Measurements from ENCODE around the gene DNAJC24. TPM values are rescaled to one million over a fixed set of nuclear protein-coding genes. Genes with fewer than 3 reads are reported as not detected.

DNAJC24 gene
- total and polyA plus RNA-seq, 9 of the 15 experiments (the other 6 are each of a cell fraction or from before 2014, with no cell fraction given): 12.2 to 31.9 (median 16.9) TPM

DNA sequence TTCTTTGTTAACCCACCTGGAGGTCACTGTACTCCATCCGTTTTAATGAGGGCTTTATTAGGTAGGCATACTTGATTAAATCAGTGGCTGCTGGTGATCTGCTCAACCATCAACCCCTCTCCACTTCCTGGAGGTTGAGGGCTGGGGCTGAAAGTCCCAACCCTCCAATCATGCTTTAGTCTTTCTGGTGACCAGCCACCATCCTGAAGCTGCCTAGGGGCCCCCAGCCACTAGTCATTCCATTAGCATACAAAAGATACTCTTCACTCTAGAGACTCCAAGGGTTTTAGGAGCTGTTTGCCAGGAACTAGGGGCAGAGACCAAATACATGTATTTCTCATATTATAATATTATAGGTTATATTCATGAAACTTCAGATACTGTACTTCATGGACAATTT, 13.5 kb downstream of the DNAJC24 start:
- no peak overlapping the region for H3K4me2 ChIP-seq (ENCODE audit: insufficient read depth, low read length)
- in situ Hi-C loops (cut with MboI): no loop called here
- no peaks in the 10 kb centered on the region for H3K9me3 ChIP-seq (replicated peaks; ENCODE audit: control insufficient read depth, insufficient read depth, low read depth, low read length)
- peaks cover 4% of the 10 kb centered on the region; the same call in 2 of the 3 replicates for H3K36me3 ChIP-seq (ENCODE audit: control insufficient read depth, insufficient read depth, low read length)
- H3K27ac ChIP-seq (ENCODE audit: extremely low read depth, low read depth, low read length): no peak overlapping the region
- H3K27me3 ChIP-seq (ENCODE audit: control insufficient read depth in 2 of 2, insufficient read depth in 2 of 2, low read length in 2 of 2): no peaks in the 10 kb centered on the region
- ChIA-PET CTCF (ENCODE audit: low intra/inter-chr PET ratio) (no interaction called here), POLR2A (no interaction called here)
- H3K4me3 ChIP-seq: no peak overlapping the region
- no peaks in the 10 kb centered on the region for H3K79me2 ChIP-seq (ENCODE audit: control insufficient read depth, insufficient read depth, low read length)
- DNase-seq (ENCODE audit: extremely low read depth in 1 of 4, low spot score in 3 of 4) (no peak), ATAC-seq (no peak), FAIRE-seq (no peak)
- BruUV-seq (replicated peaks): no TSS peak
- intact Hi-C loops (cut with micrococcal nuclease): no loop called here
- no peaks in the 10 kb centered on the region for H3K4me1 ChIP-seq (replicated peaks in 1 of 2; ENCODE audit: control insufficient read depth in 2 of 2, insufficient read depth in 2 of 2, low read length in 2 of 2)
- WGBS (ENCODE audit: insufficient coverage, low coverage, missing lambda C conversion rate): 47% methylated on average over 1 of the region's 1 CpG
- H3K9me1 ChIP-seq (ENCODE audit: control insufficient read depth, insufficient read depth, low read length): no peaks in the 10 kb centered on the region
- H4K20me1 ChIP-seq (replicated peaks; ENCODE audit: control insufficient read depth, insufficient read depth, low read length): no peaks in the 10 kb centered on the region
- H2AFZ ChIP-seq (ENCODE audit: low read depth, low read length): no peak overlapping the region
- H3K9ac ChIP-seq (ENCODE audit: insufficient read depth in 1 of 2, low read depth in 2 of 2, low read length in 2 of 2): no peak overlapping the region
- no peak for TF ChIP-seq ZNF311 (CRISPR knock-in tag; IDR thresholded peaks at IDR 0.05)
- TF ChIP-seq ZNF124 (CRISPR knock-in tag; IDR thresholded peaks at IDR 0.05): no peak
- no peak for TF ChIP-seq SMAD4 (CRISPR knock-in tag; conservative IDR thresholded peaks at IDR 0.05)
- TF ChIP-seq TCF7L2 (IDR thresholded peaks at IDR 0.05; ENCODE audit: low read depth, low read length): no peak
- no peak for TF ChIP-seq ZNF695 (CRISPR knock-in tag; IDR thresholded peaks at IDR 0.05)
- no peak for TF ChIP-seq ESRRA (IDR thresholded peaks at IDR 0.05; ENCODE audit: borderline replicate concordance, low read depth)
- TF ChIP-seq, protein P1, sequence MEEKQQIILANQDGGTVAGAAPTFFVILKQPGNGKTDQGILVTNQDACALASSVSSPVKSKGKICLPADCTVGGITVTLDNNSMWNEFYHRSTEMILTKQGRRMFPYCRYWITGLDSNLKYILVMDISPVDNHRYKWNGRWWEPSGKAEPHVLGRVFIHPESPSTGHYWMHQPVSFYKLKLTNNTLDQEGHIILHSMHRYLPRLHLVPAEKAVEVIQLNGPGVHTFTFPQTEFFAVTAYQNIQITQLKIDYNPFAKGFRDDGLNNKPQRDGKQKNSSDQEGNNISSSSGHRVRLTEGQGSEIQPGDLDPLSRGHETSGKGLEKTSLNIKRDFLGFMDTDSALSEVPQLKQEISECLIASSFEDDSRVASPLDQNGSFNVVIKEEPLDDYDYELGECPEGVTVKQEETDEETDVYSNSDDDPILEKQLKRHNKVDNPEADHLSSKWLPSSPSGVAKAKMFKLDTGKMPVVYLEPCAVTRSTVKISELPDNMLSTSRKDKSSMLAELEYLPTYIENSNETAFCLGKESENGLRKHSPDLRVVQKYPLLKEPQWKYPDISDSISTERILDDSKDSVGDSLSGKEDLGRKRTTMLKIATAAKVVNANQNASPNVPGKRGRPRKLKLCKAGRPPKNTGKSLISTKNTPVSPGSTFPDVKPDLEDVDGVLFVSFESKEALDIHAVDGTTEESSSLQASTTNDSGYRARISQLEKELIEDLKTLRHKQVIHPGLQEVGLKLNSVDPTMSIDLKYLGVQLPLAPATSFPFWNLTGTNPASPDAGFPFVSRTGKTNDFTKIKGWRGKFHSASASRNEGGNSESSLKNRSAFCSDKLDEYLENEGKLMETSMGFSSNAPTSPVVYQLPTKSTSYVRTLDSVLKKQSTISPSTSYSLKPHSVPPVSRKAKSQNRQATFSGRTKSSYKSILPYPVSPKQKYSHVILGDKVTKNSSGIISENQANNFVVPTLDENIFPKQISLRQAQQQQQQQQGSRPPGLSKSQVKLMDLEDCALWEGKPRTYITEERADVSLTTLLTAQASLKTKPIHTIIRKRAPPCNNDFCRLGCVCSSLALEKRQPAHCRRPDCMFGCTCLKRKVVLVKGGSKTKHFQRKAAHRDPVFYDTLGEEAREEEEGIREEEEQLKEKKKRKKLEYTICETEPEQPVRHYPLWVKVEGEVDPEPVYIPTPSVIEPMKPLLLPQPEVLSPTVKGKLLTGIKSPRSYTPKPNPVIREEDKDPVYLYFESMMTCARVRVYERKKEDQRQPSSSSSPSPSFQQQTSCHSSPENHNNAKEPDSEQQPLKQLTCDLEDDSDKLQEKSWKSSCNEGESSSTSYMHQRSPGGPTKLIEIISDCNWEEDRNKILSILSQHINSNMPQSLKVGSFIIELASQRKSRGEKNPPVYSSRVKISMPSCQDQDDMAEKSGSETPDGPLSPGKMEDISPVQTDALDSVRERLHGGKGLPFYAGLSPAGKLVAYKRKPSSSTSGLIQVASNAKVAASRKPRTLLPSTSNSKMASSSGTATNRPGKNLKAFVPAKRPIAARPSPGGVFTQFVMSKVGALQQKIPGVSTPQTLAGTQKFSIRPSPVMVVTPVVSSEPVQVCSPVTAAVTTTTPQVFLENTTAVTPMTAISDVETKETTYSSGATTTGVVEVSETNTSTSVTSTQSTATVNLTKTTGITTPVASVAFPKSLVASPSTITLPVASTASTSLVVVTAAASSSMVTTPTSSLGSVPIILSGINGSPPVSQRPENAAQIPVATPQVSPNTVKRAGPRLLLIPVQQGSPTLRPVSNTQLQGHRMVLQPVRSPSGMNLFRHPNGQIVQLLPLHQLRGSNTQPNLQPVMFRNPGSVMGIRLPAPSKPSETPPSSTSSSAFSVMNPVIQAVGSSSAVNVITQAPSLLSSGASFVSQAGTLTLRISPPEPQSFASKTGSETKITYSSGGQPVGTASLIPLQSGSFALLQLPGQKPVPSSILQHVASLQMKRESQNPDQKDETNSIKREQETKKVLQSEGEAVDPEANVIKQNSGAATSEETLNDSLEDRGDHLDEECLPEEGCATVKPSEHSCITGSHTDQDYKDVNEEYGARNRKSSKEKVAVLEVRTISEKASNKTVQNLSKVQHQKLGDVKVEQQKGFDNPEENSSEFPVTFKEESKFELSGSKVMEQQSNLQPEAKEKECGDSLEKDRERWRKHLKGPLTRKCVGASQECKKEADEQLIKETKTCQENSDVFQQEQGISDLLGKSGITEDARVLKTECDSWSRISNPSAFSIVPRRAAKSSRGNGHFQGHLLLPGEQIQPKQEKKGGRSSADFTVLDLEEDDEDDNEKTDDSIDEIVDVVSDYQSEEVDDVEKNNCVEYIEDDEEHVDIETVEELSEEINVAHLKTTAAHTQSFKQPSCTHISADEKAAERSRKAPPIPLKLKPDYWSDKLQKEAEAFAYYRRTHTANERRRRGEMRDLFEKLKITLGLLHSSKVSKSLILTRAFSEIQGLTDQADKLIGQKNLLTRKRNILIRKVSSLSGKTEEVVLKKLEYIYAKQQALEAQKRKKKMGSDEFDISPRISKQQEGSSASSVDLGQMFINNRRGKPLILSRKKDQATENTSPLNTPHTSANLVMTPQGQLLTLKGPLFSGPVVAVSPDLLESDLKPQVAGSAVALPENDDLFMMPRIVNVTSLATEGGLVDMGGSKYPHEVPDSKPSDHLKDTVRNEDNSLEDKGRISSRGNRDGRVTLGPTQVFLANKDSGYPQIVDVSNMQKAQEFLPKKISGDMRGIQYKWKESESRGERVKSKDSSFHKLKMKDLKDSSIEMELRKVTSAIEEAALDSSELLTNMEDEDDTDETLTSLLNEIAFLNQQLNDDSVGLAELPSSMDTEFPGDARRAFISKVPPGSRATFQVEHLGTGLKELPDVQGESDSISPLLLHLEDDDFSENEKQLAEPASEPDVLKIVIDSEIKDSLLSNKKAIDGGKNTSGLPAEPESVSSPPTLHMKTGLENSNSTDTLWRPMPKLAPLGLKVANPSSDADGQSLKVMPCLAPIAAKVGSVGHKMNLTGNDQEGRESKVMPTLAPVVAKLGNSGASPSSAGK (IDR thresholded peaks at IDR 0.05): no peak
- TF ChIP-seq RBM39 (optimal IDR thresholded peaks at IDR 0.05; ENCODE audit: low read depth, low read length): no peak
- TF ChIP-seq ZC3H4 (CRISPR knock-in tag; IDR thresholded peaks at IDR 0.05; ENCODE audit: borderline replicate concordance): no peak
- TF ChIP-seq, protein P2, sequence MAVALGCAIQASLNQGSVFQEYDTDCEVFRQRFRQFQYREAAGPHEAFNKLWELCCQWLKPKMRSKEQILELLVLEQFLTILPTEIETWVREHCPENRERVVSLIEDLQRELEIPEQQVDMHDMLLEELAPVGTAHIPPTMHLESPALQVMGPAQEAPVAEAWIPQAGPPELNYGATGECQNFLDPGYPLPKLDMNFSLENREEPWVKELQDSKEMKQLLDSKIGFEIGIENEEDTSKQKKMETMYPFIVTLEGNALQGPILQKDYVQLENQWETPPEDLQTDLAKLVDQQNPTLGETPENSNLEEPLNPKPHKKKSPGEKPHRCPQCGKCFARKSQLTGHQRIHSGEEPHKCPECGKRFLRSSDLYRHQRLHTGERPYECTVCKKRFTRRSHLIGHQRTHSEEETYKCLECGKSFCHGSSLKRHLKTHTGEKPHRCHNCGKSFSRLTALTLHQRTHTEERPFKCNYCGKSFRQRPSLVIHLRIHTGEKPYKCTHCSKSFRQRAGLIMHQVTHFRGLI (CRISPR knock-in tag; IDR thresholded peaks at IDR 0.05): no peak
- TF ChIP-seq ZNF232 (CRISPR knock-in tag; IDR thresholded peaks at IDR 0.05): no peak

All from K562 (cell line).